CD4-positive, alpha-beta T cell treated with Interleukin-17A for 4 hours (primary cell): Measurements from ENCODE around the gene MYO5A.
"Not testable (repeated sequence)": the region's sequence is repeated elsewhere in the genome, so short reads cannot be mapped to it uniquely, and the experiment has no call there.

Experiments
- DNase-seq: peaks from one replicate; pipeline ENCODE4 v3.0.0-alpha.2; 2020; ENCODE audit warnings: mixed read lengths

The MYO5A gene

DNA sequence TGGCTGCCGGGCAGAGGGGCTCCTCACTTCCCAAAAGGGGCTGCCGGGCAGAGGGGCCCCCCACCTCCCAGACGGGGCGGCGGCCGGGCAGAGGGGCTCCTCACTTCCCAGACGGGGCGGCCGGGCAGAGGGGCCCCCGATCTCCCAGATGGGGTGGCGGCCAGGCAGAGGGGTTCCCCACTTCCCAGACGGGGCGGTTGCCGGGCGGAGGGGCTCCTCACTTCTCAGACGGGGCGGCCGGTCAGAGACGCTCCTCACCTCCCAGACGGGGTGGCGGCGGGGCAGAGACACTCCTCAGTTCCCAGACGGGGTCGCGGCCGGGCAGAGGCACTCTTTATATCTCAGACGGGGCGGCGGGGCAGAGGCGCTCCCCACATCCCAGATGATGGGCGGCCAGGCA, 69.0 kb downstream of the MYO5A start:
- not testable (repeated sequence) for DNase-seq

DNA sequence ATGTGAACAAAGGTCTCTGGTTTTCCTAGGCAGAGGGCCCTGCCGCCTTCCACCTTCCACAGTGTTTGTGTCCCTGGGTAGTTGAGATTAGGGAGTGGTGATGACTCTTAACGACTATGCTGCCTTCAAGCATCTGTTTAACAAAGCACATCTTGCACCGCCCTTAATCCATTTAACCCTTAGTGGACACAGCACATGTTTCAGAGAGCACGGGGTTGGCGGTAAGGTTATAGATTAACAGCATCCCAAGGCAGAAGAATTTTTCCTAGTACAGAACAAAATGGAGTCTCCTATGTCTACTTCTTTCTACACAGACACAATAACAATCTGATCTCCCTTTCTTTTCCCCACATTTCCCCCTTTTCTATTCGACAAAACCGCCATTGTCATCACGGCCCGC, 69.4 kb downstream of the MYO5A start:
- not testable (repeated sequence) for DNase-seq

DNA sequence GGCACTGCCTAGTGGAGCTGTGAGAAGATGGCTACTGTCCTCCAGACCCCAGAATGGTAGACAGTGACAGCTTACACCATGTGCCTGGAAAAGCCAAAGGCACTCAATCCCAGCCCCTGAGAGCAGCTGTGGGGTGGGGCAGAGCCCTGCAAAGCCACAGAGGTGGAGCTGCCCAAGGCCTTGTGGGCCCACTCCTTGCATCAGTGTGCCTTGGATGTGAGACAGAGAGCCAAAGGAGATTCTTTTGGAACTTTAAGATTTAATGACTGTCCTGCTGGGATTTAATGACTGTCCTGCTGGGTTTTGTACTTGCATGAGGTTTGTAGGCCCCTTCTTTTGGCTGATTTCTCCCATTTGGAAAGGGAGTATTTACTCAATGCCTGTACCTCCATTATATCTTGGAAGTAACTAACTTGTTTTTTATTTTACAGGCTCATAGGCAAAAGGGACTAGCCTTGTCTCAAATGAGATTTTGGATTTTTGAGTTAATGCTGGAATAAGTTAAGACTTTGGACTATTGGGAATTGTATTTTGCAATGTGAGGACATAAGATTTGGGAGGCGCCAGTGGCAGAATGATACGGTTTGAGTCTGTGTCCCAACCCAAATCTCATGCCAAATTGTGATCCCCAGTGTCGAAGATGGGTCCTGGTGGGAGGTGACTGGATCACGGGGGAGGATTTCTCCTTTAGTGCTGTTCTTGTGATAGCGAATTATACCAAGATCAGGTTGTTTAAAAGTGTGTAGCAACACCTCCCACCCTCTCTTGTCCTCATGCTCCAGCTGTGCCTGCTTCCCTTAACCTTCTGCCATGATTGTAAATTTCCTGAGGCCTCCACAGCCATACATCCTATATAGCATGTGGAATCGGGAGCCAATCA, 80.4 kb downstream of the MYO5A start:
- DNase-seq: no peak

DNA sequence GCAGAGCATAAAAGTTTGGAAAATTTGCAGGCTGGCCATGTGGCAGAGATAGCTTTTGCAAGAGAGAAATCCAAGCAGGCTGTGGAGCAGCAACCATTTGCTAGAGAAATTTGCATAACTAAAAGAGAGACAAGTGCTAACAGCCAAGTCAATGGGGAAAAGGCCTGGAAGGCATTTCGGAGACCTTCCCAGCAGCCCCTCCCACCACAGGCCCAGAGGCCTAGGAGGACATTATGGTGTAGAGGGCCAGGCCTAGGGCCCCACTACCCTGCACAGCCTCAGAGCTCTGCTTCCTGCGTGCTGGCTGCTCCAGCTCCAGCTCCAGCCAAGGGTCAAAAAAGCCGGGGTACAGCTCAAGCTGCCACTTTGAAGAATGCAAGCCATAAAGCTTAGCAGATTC, 82.7 kb downstream of the MYO5A start:
- no peak for DNase-seq

DNA sequence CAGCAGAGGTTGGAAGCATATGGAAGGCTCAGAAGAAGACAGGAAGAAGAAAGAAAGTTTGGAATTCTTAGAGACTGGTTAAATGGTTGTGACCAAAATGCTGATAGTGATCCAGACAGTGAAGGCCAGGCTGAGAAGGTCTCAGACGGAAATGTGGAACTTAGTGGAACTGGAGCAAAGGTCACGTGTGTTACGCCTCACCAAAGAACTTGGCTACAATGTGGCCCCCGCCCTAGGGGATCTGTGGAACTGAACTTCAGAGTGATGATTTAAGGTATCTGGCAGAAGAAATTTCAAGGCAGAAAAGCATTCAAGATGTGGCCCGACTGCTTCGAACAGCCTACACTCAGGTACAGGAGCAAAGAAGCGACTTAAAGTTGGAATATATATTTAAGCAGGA, 83.1 kb downstream of the MYO5A start:
- no peak for DNase-seq

DNA sequence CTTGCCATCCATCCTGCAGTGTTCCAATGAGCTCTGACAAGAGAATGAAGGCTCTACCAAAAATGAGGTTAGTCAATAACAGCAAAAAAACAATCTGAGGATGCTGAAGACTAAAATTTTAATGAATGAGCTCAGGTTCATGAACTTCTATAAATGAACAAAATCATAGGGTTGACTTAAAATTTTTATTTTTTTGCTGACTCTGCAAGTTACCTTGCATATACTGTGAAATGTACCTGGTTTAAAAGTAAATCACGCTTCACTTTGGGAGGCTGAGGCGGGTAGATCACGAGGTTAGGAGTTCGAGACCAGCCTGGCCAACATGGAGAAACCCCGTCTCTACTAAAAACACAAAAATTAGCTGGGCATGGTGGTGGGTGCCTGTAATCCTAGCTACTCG, 85.5 kb downstream of the MYO5A start:
- not testable (repeated sequence) for DNase-seq

DNA sequence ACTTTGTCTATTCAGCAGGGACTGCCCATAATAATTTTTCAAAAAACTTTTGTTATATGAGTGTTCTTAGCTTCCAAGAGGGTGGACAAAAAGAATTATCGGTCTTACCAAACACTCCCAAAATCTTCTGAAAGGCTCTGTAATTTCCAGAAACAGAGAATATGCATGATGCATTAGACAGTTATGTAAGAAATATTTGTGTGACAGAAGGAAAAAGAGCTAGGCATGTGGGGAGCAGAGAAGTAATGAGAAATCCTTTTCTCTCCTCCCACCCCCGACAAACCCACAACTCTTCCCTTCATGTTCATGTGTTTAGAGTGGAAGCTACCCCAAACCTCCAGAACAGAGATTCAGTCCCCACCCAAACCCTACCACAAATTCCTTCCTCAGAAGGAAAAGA, 86.8 kb downstream of the MYO5A start:
- no peak for DNase-seq

DNA sequence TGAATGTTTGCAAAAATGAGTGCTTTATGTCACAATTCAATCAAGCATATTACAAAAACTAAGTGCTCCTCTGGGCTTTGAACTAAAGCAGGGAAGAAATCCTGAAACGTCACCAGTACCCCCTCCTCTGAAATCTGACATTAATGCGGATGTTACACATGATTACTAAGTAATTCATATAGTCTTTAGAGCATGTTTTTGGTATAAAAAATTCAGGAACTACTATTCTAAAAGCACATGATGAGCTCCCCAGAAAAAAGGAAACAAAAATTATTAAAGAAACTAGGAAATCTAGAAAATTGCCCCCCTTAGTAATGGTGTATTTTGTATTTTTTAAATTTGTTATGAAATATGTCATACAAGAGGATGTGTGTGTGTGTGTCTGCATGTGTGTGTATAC, 87.7 kb downstream of the MYO5A start:
- DNase-seq: no peak

DNA sequence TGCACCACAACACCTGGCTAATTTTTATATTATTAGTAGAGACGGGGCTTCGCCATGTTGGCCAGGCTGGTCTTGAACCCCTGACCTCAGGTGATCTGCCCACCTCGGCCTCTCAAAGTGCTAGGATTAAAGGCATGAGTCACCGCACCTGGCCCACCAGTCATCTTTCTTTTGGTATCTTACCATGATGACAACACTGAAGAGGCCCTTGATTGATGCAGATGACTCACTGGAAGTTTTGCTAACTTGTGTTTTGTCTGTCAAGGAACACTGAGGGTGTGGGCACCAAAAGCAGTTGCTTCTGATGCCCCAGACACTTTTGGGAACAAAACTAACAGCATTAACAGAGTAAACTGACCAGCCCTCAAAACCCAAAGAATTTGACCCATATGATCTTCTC, 88.3 kb downstream of the MYO5A start:
- peak; percentile 25 for DNase-seq

DNA sequence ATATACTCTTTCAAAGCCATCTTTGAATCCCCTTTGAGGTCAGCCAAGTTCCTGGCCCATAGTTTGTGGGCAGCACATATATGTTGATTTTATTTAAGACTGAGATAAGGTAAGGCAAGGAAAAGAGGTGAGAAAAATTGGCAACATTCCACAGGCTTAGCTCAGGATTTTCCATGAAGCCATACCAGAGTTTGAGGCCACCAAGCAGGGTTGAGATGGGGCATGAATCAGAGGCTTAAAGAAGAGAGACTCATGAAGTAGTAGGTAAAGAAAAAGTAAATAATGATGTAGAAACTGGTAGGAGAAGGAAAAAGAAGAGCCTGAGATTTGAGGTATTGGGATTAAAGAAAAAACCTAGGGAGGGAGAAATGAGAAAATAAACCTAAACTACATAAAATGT, 89.2 kb downstream of the MYO5A start:
- no peak for DNase-seq

DNA sequence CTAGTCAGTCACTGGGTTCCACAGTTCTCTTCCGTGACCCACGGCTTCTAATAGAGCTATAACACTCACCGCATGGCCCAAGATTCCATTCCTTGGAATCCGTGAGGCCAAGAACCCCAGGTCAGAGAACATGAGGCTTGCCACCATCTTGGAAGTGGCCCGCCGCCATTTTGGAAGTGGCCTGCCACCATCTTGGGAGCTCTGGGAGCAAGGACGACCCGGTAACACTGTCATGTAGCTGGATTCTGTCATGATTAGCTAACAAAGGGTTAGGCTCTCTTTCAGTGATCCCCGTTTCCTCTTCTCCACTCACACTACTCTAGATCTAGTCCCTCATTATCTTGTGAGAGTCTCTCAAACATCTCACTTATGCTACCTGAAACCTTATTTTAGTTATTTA, 89.6 kb downstream of the MYO5A start:
- not testable (repeated sequence) for DNase-seq

DNA sequence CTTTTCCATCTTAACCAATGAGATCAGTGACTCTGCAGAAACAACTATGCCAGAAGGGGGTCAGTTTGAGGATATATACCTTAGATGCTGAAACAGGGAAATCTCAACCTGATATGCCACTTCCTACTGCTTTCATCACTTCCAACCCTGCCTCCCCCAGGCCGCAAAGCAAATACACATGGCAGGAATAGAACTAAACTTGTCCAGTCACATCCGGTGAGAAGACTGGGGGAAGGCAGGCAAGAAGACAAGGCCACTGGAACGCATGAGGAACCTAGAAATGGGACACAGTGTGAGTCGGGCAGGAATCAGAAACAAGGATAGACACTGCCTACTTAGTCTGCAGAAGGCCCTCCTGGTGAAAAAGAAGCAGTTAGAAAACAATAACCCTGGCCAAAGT, 90.6 kb downstream of the MYO5A start:
- no peak for DNase-seq

DNA sequence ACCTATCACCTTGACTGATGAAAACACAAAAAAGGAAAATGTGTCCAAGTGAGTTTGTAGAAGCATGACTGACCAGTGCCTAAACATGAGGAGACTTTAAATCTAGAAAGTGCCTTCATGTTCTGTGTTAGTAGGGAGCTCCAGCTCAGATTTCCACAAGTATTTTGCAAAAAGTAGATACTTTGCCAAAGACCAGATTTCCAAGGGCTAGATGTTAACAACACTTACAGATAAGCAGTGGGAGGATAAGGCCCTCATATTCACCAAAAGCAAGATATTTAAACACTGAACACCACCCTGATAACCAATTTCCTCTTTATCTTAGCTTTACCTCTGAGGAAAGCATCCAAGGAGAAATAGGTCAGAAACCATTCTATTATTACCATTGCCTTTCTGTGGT, 91.0 kb downstream of the MYO5A start:
- DNase-seq: no peak

DNA sequence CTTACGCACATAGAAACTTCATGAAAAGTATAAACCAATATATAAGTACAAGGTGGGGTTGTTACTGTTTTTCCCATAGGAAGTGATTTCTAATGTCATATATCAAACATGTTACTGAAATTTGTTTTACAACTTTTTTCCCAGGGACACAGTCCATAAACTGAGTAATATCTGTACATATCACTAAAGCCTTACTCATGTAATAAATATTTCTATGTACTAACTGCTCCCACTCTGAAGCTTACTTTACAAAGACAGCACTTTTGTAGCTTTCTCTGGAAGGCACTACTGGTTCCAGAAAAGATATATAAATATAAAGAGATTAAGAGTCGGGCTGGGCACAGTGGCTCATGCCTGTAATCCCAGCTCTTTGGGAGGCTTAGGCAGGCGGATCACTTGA, 91.7 kb downstream of the MYO5A start:
- no peak for DNase-seq

DNA sequence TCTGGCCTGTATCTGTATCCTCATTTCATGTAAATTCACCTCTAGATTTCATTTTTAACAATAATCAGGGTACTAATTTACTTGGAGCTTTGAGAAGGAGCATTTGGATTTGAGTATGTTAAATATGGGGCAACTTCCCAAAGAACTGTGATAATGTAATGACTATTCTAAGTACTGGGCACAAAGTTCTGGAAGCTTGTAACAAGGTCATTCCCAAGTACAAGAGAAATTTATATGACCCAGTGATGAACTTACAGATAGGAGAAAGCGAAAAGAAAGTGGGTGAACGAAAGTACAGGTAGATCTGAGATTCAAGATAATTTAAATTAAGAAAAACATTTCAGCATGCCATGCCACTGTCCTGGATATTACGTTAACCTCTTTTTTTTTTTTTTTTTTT, 93.8 kb downstream of the MYO5A start:
- no peak for DNase-seq

DNA sequence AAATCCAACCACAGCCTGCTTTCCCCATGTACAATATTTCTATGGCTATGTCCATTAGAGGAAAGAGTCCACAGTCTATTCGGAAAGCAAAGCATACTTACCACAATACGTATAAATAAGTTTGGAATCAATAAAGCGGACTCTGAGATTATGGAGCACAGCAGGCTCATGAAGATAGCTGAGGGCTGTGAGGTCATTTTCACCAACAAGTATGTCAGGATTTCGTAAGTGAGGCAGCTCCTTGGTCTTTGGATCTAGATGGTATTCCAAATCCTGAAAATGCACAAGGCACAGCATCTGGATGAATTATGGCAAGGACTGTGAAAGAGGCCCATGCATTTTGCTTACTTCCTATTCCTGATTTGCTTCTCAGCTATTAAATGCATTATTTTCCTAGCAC, 100.4 kb downstream of the MYO5A start:
- DNase-seq: no peak

DNA sequence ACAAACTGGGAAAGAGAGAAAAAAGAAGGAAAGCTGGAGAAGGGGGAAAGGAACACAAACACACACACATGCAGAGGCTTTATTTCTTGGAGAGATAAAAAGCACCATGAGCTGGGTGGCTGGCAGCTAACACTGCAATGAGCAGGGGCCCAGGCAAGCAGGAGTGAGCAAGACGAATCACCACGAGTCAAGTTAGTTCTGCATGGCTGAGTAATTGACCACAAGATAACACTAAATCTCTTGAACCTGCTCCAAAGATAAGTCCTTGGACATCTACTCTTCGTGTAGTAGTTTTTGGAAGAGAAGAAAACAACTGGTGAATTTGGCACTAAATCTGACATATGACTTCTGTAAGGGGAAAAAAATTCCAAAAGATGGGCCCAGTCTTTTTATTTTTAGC, 100.9 kb downstream of the MYO5A start:
- no peak for DNase-seq

DNA sequence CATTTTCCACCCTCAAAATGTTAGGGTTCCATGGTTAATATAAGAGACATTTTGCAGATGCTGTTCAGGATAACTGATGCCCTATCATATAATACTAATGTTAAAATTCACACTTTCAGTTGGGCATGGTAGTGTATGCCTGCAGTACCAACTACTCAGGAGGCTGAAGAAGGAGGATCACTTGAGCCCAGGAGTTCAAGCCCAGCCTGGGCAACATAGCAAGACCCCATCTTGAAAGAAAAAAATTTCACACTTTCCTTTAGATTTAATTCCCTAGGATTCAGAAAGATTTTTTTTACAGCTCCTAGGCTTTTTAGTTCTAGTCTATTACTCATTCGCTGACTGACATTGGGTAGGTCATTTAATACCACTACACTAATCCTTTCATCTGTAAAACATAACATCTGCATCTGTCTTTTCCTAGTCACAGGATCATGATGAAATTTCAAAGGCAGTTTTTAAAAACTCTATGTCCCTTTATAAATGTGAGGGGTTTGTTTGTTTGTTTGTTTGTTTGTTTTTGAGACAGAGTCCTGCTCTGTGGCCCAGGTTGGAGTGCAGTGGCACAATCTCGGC, 103.7 kb downstream of the MYO5A start:
- DNase-seq: no peak

DNA sequence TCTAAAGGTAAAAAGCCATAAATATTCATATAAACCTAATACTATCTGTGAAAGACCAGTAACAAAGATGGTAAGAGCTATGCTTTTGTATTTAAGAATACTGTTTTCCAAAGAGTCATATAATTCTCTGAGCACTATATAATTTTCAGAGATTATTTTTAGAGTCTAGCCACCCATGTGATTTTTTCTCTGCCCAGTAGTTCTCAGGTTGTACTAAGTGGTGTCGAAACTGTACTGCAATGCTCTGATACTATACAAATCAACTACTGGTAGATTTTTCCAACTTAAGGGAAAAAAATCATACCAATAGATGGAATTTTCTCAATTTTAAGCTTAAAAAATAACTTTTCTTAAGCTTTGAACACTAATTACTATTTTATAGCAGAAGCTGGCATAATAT, 104.8 kb downstream of the MYO5A start:
- DNase-seq: no peak

DNA sequence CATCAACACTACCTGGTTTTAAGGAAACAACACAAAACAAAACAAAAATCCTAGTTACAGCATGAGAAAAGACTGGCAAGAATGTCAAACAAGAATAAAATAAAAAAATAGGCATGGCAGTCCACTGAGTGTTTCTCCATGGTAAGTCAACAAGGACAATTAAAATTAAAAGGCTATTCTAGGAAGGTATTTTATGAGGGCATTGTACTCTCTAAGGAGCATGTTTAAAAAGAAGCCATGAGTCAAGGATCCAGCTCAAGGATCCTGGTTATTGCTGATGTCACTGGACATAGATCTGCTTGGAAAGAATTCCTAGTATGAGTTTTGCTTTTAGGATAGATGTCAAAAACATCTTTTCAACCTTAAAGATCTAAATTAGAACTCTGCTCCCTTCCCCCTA, 106.7 kb downstream of the MYO5A start:
- no peak for DNase-seq

DNA sequence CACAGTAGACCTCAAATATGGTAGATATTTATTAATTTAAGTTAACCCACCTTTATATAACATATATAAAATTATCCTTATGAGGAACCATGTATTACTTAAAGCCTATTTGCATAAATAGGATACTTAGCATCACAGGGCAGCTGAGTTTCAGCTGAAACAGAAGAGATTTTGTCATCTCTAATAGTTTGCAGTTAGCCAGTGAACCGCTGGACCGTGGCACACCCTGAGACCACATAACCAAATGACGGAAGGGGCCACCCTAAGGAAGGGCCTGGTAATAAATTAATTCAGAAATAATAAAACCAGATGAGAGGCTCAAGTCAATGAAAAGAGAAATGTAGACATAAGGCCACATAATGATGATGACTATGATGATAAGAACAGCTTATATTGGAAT, 107.7 kb downstream of the MYO5A start:
- no peak for DNase-seq

DNA sequence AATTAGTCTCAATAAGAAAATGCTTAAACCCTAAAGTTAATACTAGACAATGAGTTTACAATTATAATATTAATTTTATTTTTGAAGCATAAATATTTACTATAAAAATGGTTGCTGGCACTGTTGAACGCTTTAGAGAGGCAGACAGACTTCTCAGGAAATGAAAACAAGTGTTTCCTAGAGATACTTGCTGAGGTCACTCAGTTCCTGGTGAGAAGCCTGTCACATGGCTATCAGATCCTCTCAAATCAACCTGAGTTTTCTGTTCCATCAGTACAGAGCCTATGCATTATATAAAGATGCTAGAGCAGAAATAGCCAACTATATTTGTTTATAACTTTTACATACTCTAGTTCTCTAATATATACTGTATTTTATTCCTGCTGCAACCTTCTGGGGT, 109.2 kb downstream of the MYO5A start:
- DNase-seq: no peak

DNA sequence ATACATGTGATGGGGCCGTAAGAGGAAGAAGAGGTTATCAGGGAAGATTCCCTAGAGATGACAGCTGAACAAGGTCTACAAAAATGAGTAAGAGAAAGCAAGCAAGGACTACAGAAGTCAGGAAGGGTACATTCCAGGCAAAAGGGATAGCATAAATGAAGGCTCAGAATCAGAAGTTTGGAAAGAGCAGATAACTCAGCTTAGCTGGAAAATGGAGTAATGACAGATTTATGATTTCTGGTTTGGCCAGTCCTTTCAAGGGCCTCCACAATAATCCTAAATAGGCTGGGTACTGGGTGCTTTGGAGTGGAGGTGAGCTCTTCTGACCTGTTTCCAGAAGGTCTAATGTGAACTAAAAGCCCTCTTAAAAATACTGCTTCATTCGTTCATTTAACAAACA, 110.7 kb downstream of the MYO5A start:
- no peak for DNase-seq

DNA sequence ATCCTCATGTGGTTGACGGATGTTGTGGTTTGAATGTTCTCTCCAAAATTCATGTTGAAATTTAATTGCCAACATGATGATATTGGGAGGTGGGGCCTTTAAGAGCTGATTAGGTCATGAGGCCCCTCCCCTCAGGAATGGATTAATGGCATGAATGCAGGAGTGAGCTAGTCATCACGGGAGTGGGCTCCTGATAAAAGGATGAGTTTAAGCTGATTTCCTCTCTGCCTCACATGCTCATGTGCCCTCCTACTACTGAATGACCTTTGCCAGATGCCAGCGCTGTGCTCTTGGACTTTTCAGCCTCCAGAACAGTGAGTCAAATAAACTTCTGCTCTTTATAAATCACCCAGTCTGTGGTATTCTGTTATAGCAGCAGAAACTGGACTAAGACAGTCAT, 111.2 kb downstream of the MYO5A start:
- DNase-seq: no peak

DNA sequence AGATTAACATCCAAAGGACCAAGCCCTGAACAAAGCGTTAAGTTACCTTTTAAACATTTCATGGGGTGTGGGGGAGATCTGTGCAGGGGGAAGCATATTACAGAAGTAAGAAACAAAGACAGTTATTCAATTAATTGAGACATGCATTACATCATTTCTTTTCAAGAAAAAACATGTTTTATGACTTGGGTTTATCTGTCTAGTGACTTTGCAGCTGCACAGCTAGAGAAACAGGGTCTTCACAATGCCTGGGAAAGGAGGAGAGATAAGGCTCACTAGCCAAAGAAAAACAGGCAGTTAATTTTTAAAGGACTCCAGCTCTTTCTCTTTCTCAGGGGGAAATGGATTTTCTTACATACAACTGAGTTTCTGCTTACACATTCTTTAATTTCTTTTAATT, 112.1 kb downstream of the MYO5A start:
- not testable (repeated sequence) for DNase-seq
